NCI-H1417 (cell line): ENCODE data around the gene DCAF5.
"Not testable (repeated sequence)": the region's sequence is repeated elsewhere in the genome, so short reads cannot be mapped to it uniquely, and the experiment has no call there.

ENCODE experiments used
- DNase-seq, 3 experiments: peaks; one replicate each; lab custom pipeline; 2025; lab: John Stamatoyannopoulos, UW

The DCAF5 gene

DNA sequence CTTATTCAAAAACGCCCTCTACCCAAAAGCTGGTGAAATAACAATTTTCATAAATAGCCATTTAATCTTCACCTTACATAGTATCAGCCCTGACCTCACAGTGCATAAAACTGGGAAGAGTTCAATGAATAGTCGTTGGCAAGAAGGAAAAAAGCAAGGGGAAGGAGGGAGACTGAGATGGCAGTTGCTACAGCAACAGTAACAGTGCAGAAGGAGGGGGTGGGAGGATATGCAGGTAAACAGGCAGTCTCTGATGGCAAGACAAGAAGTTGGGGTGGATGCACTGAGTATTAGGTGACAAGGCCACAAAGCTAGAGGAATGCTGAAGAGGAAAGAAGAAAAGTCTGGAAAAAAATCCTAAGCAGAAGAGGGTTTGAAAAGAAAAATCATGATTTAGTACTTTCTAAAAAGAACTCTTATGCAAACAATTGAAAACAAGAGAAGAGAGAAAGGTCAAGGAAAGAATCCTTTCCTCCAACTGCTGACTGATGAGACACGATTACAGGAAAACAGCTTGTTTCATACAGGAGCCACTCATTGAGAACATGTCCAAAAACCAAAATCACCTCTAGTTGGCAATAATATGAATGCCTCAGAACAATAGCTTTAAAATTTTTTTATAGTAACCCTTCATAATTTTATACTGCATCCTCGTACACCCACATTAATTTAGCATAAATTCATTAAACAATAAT is 56.0 kb downstream of the DCAF5 start:
- DNase-seq, result no peak

DNA sequence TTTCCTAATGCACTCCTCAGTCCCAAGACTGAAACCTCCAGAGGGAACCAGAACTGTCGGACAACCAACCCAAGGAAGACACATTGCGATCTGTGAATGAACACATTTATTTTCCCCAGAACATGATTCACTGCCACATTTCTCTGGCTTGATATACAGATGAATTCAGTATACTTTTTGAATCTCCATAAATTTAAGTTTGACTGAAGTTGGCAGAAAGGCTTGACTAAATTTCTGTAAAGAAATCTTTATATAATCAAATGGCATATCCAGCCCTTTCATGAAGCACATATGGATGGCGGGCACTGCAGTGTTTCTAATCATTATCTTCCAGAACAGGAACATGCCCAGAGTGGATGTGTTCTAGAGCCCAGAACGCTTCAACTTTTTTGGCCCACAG is 56.7 kb downstream of the DCAF5 start:
- no peak for DNase-seq

DNA sequence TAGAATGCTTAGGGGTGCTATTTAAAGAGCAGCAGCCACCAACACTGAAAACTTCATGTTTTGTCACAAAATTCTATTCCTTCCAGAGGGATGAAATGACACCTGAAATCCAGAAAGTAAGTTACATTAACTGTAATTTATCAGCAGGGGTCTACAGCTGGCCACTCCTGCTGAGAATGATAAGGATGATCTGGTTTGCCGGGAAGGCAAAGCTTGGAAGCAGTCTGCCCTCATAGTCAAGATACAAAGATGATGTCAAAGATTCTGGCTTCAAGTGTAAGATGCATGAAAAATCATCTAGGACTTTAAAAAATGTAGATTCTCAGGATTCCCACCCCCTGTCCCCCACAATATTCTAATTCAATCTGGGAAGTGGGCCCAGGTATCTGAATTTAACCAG is 58.4 kb downstream of the DCAF5 start:
- no peak for DNase-seq

DNA sequence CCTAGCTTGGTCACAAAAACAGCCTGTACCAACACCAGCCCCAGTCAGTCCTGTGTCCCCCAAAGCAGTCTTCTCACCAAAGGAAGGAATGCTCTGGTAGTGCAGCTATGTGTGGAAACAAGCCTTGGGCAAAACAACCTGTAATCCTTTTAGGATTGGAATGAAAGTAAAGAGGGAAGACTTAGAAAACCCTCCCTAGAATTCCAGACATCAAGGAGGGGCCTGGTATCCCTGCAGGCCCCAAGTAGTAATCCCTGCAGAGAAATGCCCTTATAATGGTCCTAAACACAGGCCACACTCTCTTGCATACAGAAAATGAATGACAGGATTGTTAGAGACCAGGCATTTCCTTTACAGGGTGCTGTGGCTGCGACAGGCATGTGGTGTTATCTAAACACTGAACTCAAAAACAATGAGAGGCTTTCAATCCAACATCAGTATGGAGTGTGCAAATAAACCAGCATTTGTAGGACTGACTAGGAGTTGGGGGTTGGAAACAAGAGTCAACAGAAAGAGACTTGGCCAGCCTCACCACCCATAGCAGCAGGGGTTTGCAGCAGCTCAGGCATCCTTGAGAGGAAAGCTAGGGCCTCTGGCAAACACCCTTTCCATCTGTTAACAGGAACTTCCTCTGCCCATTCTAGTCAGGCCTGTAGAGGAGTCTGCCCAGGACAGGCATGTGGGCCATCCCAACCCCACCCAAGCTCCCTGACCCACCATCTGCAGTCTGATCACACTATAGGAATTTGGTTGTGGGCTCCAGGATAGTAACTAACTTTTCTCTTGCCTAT is 59.1 kb downstream of the DCAF5 start:
- peak in 2 of 3 experiments; percentile 14 to 63 for DNase-seq

DNA sequence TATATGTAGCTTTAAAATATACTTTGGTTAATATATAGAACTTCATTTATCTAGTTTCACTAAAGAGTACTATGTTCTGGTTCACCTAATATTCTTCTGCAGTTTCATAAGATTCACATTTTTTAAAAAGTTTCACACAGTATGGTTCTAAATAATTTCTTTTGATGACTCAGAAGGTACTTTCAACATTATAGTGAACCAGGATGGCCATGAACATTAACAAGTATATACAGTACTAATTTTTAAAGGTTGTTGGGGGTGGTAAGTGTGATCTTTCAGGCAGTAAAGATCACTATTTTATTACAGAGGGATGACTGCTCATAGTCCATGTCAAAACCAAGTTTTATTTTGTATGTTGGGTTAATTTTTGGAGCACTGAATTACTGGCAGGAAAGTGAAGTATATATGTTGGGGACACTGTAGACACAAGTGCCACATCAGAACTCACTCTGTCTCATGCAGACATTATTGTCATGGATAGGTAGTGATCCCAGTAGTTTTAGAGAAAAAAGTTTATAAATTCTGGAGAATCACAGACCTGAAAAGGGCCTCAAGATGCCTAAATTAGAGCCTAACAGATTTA is 60.0 kb downstream of the DCAF5 start:
- DNase-seq, result no peak

DNA sequence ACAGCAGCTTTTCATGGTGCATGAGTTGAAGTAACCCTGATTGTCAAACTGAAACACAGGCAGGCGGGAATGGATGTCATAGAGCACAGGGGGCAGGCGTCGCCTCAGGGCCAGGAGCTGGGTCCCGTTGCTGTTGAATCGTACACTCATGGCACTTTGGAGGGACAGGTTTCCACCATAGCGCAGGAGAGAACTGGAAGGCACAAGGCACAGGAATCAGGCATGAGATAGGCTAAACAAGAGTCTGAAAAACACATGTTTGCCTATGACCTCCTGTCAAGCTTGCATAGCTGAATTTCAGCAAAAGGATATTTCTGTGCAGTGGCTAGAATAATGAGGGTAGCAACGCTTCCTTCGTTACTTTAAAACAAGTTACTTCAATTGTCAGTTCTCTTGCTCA is 61.2 kb downstream of the DCAF5 start:
- no peak for DNase-seq

DNA sequence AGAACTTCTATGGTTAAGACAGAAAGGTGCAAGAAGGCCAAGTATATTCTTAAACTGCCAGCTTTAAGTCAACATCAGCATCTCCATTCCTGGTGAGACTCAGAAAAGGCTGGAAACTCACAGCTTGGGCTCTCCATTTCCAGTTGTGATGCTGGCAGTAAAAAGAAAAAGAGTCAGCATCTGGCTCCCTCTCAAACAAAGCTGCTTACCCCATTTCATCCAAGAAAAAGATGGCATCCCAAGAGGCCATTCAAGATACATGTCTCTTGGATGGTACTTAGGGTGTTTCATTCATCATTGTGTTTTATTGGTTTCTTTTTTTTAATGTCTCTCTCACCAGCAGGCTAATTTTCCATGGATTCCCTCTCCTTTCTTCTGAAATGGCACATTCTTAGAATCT is 61.9 kb downstream of the DCAF5 start:
- DNase-seq, result no peak

DNA sequence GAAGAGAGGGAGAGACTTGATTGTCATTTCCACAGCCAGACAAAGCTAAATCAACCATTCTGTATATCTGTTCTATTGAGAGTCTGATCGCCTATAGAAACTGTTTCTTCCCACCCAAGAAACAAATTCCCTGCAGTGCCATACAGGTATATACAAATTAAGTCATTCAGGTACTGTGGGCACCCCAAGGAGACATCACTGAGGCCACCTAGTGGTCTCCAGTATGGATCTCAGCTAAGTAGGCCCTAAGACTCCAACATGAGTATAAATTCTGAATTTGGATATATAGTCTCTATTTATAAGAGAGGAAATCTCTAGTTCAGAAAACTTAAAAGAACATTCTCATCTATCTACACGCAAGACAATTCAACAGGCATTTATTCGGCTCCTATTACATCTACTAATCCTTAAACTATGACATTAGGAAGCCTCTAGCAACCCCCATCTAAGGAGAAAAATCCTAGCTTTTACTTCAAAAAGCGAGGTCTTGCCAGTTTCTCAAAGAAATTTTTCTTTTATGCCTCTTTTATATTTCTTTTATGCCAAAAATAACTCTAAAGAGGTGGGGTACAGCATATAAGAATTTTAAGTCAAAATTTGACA is 62.6 kb downstream of the DCAF5 start:
- peak; percentile 12 to 57 (median 32) for DNase-seq

DNA sequence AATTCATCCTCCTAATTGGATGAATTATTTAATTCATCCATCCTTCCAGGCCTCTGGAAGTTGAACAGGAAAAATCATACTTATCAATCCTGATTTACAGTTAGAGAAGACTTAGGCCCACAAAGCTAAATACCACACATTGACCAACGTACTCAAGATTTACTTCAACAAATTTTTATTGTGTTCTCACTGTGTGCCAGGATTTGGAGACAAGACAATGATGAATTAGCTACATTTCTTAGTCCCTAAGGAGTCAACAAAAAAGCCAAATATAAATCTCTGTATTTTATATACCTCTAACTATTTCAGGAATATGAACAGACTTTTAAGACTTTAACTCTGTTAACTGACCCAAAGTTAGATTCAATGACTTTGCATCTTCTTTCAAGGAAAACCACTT is 63.9 kb downstream of the DCAF5 start:
- DNase-seq, result no peak

DNA sequence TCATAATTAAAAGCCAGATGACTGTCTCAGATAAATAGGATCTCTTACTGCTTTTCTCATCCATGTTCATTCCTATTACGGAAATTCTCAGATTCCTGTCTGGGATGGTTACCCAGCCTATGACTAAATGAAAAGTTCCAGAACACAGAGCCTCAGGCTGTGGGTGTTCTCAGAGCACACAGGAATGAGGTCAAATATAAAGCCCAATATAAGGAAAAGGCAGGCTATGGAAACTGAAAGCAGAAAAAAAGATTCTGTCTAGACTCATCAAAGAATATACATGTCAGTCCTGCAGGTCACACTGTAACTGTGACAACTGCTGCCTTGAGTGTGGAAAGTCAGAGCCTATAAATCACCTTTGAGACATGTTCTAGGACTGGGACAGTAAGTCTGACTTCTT is 64.3 kb downstream of the DCAF5 start:
- DNase-seq, result no peak

DNA sequence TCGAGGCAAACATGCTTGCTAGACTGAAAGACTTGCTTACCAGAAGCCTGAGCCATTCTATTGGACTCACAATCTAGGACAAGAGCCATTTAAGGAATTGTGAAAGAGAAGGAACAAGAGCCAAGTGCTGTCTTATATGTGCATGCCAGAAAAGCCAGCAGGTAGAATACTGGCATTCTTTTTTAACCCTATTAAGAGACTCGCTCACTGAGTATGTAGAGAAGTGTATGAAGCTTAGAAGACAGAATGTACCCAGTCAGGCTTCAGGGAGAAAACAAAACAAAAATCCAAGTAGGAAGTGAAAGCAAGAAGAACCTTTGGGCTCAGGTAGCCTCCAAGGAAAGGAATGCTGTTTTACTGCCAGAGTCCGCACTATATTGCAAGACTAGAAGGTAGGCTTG is 65.9 kb downstream of the DCAF5 start:
- no peak for DNase-seq

DNA sequence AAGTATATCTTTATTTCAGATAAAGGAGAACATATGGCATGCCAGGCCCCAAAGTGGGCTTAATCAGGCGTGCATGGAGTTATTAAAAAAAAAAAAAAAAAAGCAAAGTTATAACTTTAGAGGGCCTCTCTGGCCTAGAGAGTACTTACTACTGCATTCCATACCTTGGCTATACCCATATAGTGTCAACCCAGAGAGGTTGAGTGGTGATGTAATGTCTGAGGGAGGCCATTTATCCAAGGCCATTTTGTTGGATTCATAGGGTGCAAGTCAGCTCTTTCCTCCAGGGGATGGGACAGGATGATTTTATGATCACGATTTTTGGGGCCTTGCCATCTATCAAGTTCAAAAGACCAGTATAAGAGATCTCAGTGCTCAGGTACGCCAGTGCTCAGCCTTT is 66.4 kb downstream of the DCAF5 start:
- DNase-seq, result no peak

DNA sequence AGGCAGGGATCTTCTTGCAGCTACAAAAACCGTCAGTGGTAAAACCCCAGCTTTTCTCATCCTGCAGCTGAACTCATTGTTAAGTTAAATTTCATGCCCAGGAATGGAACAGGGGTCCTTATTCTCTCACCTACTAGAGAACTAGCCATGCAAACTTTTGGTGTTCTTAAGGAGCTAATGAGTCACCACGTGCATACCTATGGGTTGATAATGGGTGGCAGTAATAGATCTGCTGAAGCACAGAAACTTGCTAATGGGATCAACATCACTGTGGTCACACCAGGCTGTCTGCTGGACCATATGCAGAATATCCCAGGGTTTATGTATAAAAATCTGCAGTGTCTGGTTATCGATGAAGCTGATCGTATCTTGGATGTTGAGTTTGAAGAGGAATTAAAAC is 68.9 kb downstream of the DCAF5 start:
- no peak for DNase-seq

DNA sequence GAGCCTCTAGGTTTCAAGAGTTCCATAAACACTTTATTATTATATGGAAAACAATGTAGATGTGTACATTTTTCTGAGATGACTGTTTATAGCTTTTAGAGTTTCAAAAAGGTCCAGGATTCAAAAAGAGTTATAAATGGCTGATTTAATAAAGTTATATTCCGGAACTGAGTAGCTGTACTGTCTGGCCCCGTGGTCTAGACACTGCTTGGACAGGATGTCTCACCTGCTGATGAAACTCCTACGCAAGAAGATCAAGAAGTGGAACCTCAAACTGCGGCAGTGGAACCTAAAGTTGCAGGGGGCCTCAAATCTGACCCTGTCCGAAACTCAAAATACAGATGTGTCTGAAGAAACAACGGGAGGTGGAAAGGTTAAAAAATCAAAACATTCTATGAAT is 69.7 kb downstream of the DCAF5 start:
- DNase-seq, result no peak

DNA sequence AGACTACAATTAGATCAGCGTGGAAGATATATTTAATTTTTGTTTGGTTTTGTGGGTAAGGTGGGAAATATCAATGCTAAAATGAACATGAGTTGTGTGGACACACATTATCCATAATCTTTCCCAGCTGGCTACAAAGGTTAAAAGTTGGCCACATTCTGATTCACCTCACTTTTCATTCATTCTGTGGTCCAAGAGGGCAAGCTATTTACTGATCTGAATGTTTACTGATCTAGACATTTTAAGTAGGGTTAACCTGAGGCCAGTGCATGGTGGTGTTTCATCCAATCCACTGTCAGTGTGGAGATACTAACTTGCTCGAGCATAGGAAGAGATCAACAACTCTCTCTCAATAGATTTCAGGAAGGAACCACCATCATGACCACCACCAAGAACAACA is 71.6 kb downstream of the DCAF5 start:
- no peak for DNase-seq

DNA sequence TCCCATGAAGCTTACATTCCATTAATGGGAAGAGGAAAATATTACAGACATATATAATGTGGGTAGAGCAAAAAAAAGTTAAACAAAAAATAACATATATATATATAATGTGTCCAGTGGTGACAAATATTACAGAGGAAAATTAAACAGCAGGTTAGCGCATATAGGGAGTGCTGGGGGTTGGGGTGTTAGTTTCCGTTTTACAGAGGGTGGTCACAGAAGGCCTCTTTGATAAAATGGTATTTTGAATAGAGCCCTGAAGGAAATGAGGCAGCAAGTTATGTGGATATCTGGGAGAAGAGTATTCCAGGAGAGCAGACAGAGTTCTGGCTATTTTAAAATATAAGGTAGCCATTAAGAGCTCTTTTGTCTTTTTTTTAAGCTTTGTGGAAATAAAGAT is 73.2 kb downstream of the DCAF5 start:
- DNase-seq, result no peak

DNA sequence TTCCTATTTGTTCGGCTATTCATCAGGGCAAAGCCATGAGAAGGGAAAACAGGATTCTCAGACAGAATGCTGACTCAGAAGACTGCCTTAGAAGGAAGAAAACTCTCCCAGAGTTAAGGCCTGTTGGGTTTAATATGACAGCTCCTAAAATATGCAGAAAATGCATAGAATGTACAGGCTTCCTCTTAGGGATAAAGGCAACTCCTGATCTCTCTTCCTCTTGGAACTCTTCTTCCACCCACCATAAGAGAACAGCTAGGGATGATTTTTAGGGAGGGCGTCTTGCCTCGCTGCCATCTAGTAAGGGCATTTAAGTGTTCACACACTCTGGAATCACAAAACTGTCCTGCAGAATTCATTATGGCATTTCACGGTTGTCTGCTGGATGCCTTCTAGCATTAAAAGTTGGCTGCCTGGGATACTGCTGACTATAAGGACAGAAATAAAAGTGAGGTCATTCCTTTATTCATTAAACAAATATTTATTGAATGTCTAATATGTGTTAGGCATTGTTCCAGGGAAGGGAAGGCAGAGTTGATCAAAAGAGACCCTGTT is 73.7 kb downstream of the DCAF5 start:
- DNase-seq, result no peak

DNA sequence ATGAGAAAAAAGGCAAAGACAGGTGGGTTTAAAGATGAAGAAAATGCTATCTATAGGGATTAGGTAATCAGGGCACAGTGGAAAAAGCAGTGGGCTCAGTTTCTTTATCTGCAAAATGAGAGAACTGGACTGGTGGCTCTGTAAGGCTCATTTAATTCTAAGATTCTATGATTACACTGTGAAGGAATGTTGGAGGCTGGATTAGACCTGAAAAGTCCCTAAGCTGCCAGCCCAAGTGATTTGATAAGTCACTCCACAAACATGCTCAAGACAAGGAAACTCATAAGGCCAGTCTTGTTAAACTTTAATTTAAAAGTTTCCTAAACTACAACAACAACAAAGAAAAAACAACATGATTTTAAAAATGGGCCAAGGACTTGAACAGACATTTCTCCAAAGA is 75.1 kb downstream of the DCAF5 start:
- DNase-seq, result no peak

DNA sequence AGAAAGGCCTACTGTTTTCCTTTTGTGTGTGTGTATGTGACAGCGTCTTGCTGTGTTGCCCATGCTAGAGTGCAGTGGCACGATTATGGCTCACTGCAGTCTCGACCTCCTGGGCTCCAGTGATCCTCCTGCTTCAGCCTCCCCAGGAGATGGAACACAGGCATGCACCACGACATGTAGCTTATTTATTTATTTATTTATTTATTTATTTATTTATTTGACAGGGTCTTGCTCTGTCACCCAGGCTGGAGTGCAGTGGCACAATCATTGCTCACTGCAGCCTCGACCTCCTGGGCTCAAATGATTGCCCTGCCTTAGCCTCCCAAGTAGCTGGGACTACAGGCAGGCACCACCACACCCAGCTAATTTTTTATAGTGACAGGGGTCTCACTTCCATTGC is 75.7 kb downstream of the DCAF5 start:
- not testable (repeated sequence) for DNase-seq

DNA sequence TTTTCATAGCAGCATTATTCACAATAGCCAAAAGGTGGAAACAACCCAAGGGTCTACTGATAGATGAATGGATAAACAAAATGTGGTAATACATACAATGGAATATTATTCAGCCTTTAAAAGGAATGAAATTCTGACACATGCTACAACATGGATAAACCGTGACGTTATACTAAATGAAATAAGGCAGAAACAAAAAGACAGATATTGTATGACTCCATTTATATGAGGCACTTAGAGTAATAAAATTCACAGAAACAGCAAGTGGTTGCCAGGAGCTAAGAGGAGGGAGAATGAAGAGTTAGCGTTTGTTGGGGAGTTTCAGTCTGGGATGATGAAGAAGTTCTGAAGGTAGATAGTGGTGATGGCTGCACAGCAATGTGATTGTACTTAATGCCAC is 76.6 kb downstream of the DCAF5 start:
- no peak for DNase-seq

DNA sequence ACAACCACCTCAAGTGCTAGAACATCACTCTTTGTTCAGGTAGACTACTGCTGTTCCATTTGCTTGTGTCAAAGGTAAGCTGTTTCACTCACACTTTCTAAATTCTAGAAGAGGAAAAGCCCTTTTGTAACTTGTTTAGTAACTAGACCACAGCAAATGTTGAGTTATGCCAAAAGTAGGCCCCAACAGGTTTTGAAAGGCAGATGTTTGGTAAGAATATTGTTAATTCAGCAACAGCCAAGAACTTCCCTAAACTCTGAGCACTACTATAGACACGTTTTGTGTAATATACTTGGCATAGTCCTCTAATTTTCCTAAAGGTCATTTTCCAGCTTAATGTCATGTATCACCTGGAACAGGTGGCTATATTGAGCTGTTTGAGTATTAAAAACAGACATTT is 79.0 kb downstream of the DCAF5 start:
- no peak for DNase-seq

DNA sequence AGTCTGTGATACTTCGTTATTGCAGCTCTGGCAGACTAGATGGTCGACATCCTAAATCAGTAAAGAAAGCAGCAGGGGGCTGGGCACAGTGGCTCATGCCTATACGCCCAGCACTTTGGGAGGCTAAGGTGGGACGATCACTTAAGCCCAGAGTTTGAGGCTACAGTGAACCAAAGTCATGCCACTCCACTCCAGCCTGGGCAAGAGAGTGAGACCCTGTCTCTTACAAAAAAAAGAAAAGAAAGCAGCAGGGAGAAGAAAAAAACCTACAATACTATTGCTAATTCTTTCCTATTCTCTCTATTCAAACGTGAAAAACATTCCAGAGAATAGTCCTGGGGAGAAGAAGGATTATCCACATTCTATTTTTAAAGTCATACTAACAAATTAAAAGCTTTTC is 79.5 kb downstream of the DCAF5 start:
- no peak for DNase-seq

DNA sequence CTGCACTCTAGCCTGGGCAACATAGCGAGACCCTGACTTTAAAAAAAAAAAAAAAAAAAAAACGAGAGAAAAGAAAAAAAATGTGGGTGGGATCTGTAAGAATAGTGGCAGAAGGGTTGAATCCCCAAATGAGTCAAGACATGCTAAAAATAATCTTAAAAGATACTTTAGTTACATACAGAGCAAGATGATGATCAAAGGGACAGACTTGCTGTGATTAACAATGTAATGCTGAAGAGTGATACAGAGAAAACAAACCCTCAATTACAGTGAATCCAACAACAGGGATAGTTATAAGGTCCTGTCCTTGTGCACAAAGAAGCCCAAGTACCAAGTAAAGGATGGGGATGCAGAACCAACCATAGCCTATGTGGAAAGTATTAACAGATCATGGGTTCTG is 80.3 kb downstream of the DCAF5 start:
- DNase-seq, result no peak
